ENCODE data around the gene AP1S2. TPM values are rescaled to one million over a fixed set of nuclear protein-coding genes. Genes with fewer than 3 reads are reported as not detected.

The AP1S2 gene
- total and polyA plus RNA-seq, 2 of the 13 experiments (the other 11 are each of a cell fraction or from before 2014, with no cell fraction given) = 10.1 to 18.8 TPM

GRCh38 chrX:15854080-15854655, 445 bp downstream of the AP1S2 start (continued):
- TF ChIP-seq ZNF350 (CRISPR knock-in tag; IDR thresholded peaks at IDR 0.05; ENCODE audit: borderline replicate concordance, low read depth) = no peak
- no peak for TF ChIP-seq E2F5 (CRISPR knock-in tag; conservative IDR thresholded peaks at IDR 0.05)
- no peak for TF ChIP-seq FOXK2 (IDR thresholded peaks at IDR 0.05)
- no peak for TF ChIP-seq ZNF414 (CRISPR knock-in tag; IDR thresholded peaks at IDR 0.05)
- TF ChIP-seq HNF1B (CRISPR knock-in tag; IDR thresholded peaks at IDR 0.05) = no peak
- no peak for TF ChIP-seq THAP9 (CRISPR knock-in tag; IDR thresholded peaks at IDR 0.05; ENCODE audit: borderline replicate concordance)
- TF ChIP-seq ZNF33B (CRISPR knock-in tag; IDR thresholded peaks at IDR 0.05) = no peak
- TF ChIP-seq ZNF777 (CRISPR knock-in tag; IDR thresholded peaks at IDR 0.05) = peak; percentile 59; the same call in 1 of the 2 replicates
- TF ChIP-seq RELA (CRISPR knock-in tag; IDR thresholded peaks at IDR 0.05) = no peak
- no peak for TF ChIP-seq NR2C2 (CRISPR knock-in tag; IDR thresholded peaks at IDR 0.05; ENCODE audit: borderline replicate concordance)
- TF ChIP-seq, protein P1, sequence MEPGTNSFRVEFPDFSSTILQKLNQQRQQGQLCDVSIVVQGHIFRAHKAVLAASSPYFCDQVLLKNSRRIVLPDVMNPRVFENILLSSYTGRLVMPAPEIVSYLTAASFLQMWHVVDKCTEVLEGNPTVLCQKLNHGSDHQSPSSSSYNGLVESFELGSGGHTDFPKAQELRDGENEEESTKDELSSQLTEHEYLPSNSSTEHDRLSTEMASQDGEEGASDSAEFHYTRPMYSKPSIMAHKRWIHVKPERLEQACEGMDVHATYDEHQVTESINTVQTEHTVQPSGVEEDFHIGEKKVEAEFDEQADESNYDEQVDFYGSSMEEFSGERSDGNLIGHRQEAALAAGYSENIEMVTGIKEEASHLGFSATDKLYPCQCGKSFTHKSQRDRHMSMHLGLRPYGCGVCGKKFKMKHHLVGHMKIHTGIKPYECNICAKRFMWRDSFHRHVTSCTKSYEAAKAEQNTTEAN (CRISPR knock-in tag; conservative IDR thresholded peaks at IDR 0.05) = no peak
- TF ChIP-seq, protein P2, sequence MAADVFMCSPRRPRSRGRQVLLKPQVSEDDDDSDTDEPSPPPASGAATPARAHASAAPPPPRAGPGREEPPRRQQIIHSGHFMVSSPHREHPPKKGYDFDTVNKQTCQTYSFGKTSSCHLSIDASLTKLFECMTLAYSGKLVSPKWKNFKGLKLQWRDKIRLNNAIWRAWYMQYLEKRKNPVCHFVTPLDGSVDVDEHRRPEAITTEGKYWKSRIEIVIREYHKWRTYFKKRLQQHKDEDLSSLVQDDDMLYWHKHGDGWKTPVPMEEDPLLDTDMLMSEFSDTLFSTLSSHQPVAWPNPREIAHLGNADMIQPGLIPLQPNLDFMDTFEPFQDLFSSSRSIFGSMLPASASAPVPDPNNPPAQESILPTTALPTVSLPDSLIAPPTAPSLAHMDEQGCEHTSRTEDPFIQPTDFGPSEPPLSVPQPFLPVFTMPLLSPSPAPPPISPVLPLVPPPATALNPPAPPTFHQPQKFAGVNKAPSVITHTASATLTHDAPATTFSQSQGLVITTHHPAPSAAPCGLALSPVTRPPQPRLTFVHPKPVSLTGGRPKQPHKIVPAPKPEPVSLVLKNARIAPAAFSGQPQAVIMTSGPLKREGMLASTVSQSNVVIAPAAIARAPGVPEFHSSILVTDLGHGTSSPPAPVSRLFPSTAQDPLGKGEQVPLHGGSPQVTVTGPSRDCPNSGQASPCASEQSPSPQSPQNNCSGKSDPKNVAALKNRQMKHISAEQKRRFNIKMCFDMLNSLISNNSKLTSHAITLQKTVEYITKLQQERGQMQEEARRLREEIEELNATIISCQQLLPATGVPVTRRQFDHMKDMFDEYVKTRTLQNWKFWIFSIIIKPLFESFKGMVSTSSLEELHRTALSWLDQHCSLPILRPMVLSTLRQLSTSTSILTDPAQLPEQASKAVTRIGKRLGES (CRISPR knock-in tag; IDR thresholded peaks at IDR 0.05; ENCODE audit: borderline replicate concordance) = no peak
- no peak for TF ChIP-seq ZNF891 (CRISPR knock-in tag; IDR thresholded peaks at IDR 0.05)
- TF ChIP-seq NFYB (CRISPR knock-in tag; IDR thresholded peaks at IDR 0.05) = no peak
- TF ChIP-seq BRF2 (CRISPR knock-in tag; IDR thresholded peaks at IDR 0.05) = no peak

All from HepG2 (cell line).